PC-3 (cell line): ENCODE data around the gene EXOC4.

Experiments used
- CTCF ChIP-seq: fragments of 300-600 bp; sonication (generic); conservative IDR thresholded peaks from 2 replicates; pipeline ENCODE4 v1.5.1; 2017; ENCODE audit warnings: antibody characterized with exemption, low read depth, mild to moderate bottlenecking, low read length
- EZH2 ChIP-seq: fragments of 300-600 bp; sonication (generic); IDR thresholded peaks from one replicate; pipeline ENCODE4 v1.6.1; 2017; ENCODE audit warnings: antibody characterized with exemption, mild to moderate bottlenecking, low read length; ENCODE audit not compliant: unreplicated experiment
- EZH2phosphoT487 ChIP-seq: fragments of 300-600 bp; sonication (generic); IDR thresholded peaks from 2 replicates; pipeline ENCODE4 v1.6.1; 2018; ENCODE audit warnings: mild to moderate bottlenecking, antibody characterized with exemption, low read length, borderline replicate concordance

DNA sequence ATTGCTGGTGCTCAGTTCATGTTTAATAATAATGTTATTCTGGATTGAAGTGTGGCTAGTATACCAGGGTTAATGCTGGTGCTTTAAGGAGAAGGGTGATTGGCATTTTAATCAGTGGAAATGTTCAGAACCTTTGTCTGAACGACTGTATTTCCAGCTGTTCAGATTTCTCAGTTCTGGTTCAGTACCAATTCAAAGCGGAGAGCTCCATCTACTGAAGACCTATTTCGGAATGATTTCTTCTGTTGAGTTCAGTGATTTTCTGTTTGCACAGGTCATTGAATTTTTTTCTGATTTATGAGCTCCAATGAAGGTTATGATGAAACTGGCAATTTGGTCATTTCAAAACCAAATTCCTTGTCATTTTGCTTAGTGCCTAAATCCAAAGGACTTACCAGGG lies 160.1 kb downstream of the EXOC4 start:
- no peak for TF ChIP-seq CTCF
- no peak for TF ChIP-seq EZH2
- TF ChIP-seq EZH2phosphoT487, result no peak
